Measurements from ENCODE around the gene TCOF1.

DNA sequence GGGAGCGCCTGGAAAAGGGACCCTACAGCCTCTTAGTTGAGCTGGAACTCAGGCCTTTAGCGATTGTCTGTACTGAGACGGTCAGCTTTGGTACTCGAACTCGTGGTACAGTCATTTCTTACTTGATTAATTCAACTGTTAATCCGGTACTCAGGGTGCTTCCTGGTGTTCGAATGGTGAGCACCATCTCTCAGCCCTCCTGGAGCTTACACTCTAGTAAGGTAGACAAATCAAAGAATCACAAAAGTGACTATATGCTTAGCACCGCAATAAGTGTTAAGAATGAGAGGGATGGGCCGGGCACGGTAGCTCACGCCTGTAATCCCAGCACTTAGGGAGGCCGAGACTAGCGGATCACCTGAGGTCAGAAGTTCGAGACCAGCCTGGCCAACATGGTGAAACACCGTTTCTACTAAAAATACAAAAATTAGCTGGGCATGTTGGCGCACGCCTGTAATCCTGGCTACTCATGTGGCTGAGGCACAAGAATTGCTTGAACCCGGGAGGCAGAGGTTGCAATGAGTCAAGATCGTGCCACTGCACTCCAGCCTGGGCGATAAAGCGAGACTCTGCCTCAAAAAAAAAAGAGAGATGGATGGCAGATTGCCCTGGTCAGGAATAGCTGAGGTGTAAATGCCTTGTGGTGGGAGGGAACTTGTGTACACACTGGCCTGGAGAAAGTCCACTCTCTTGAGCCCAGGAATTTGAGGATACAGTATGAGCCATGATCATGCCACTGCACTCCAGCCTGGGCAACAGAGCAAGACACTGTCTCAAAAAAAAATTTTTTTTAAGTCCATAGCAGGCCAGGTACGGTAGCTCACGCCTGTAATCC, 981 bp downstream of the TCOF1 start:
- TF ChIP-seq, protein P1, sequence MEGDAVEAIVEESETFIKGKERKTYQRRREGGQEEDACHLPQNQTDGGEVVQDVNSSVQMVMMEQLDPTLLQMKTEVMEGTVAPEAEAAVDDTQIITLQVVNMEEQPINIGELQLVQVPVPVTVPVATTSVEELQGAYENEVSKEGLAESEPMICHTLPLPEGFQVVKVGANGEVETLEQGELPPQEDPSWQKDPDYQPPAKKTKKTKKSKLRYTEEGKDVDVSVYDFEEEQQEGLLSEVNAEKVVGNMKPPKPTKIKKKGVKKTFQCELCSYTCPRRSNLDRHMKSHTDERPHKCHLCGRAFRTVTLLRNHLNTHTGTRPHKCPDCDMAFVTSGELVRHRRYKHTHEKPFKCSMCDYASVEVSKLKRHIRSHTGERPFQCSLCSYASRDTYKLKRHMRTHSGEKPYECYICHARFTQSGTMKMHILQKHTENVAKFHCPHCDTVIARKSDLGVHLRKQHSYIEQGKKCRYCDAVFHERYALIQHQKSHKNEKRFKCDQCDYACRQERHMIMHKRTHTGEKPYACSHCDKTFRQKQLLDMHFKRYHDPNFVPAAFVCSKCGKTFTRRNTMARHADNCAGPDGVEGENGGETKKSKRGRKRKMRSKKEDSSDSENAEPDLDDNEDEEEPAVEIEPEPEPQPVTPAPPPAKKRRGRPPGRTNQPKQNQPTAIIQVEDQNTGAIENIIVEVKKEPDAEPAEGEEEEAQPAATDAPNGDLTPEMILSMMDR (conservative IDR thresholded peaks at IDR 0.05; ENCODE audit: low read depth, low read length) = no peak
- no peak for TF ChIP-seq EZH2 (IDR thresholded peaks at IDR 0.05; ENCODE audit: borderline replicate concordance, low read depth, low read length, poor library complexity, severe bottlenecking)
